Spinal cord (tissue), 10 donors: ENCODE results near the gene RCOR3. TPM values are rescaled to one million over a fixed set of nuclear protein-coding genes. Genes with fewer than 3 reads are reported as not detected.
"Not testable (repeated sequence)": the region's sequence is repeated elsewhere in the genome, so short reads cannot be mapped to it uniquely, and the experiment has no call there.

Source experiments
- DNase-seq, 6 donors: peaks; one replicate each; pipeline versions ENCODE4 v3.0.0 to v3.0.0-alpha.2; 2013 to 2015; ENCODE audit warnings: low spot score in 6 of 6, low read depth in 4 of 6
- H3K27ac ChIP-seq: one replicate; pipeline ENCODE4 v1.5.1; 2013; ENCODE audit warnings: low read depth, low read length, control low read depth
- H3K27me3 ChIP-seq: one replicate; pipeline ENCODE4 v1.6.1; 2013; ENCODE audit warnings: low read length; ENCODE audit not compliant: control insufficient read depth, insufficient read depth
- H3K36me3 ChIP-seq: one replicate; pipeline ENCODE4 v1.6.1; 2013; ENCODE audit warnings: low read length; ENCODE audit not compliant: control insufficient read depth, insufficient read depth
- H3K4me1 ChIP-seq: one replicate; pipeline ENCODE4 v1.6.1; 2013; ENCODE audit warnings: low read length; ENCODE audit not compliant: control insufficient read depth, insufficient read depth
- H3K4me3 ChIP-seq: one replicate; pipeline ENCODE4 v1.5.1; 2013; ENCODE audit warnings: low read depth, low read length, control low read depth
- H3K9me3 ChIP-seq: one replicate; pipeline ENCODE4 v1.6.1; 2013; ENCODE audit warnings: low read length; ENCODE audit not compliant: control insufficient read depth, insufficient read depth
- WGBS: methylation state at CpG from one replicate; pipeline ENCODE4 v1.1.5; 2013; ENCODE audit warnings: missing lambda C conversion rate; ENCODE audit not compliant: insufficient coverage; 5-methylcytosine and 5-hydroxymethylcytosine counted together
- polyA plus RNA-seq, 2 donors: library from polyadenylated mRNA; unstranded; fragments of 120-200 nt; gene quantifications; one replicate each; pipeline ENCODE4 v1.2.1, GENCODE V29; 2013; ENCODE audit not compliant: insufficient read length in 2 of 2
- total RNA-seq, 2 donors: library from RNA; depleted of rRNA in 1 of 2; stranded (reverse); fragments of 120-200 nt in 1 of 2; fragments of >200 nt in 1 of 2; gene quantifications; one replicate each; pipeline versions ENCODE4 v1.2.3 to v1.2.4, GENCODE V29; 2013 to 2014
- donor health status: healthy.

The RCOR3 gene
- total and polyA plus RNA-seq, 4 donors, result 54.1 to 77.2 (median 66.1) TPM

- no peak overlapping the region for H3K4me3 ChIP-seq
- 96% methylated on average over 7 of the region's 7 CpGs for WGBS
- no peaks in the 10 kb centered on the region for H3K9me3 ChIP-seq
These were observed 29.8 kb upstream of the RCOR3 start for GRCh38 chr1:211229365-211229759.

GRCh38 chr1:211231873-211232272 is 27.3 kb upstream of the RCOR3 start:
- Histone ChIP-seq H3K4me1 (no peaks in the 10 kb centered on the region), H3K27ac (no peak overlapping the region), H3K4me3 (no peak overlapping the region), H3K36me3 (no peaks in the 10 kb centered on the region), H3K9me3 (no peaks in the 10 kb centered on the region), H3K27me3 (no peaks in the 10 kb centered on the region)
- DNase-seq, result no peak
- WGBS, result no CpG with 5 or more reads among the region's 1 CpG

More at GRCh38 chr1:211229365-211229759, 29.8 kb upstream of the RCOR3 start:
- no peaks in the 10 kb centered on the region for H3K4me1 ChIP-seq
- H3K36me3 ChIP-seq, result no peaks in the 10 kb centered on the region
- H3K27ac ChIP-seq, result no peak overlapping the region
- DNase-seq, result no peak
- no peaks in the 10 kb centered on the region for H3K27me3 ChIP-seq

GRCh38 chr1:211236633-211237320 is 22.4 kb upstream of the RCOR3 start:
- Histone ChIP-seq H3K27ac (no peak overlapping the region), H3K4me3 (no peak overlapping the region), H3K4me1 (no peaks in the 10 kb centered on the region), H3K36me3 (no peaks in the 10 kb centered on the region), H3K9me3 (no peaks in the 10 kb centered on the region), H3K27me3 (no peaks in the 10 kb centered on the region)
- 87% methylated on average over 3 of the region's 6 CpGs for WGBS
- no peak for DNase-seq

GRCh38 chr1:211237579-211237978 is 21.6 kb upstream of the RCOR3 start:
- Histone ChIP-seq H3K4me3 (no peak overlapping the region), H3K36me3 (no peaks in the 10 kb centered on the region), H3K9me3 (no peaks in the 10 kb centered on the region), H3K4me1 (no peaks in the 10 kb centered on the region), H3K27me3 (no peaks in the 10 kb centered on the region), H3K27ac (no peak overlapping the region)
- 97% methylated on average over 5 of the region's 9 CpGs for WGBS
- no peak for DNase-seq

GRCh38 chr1:211240567-211240966 is 18.6 kb upstream of the RCOR3 start:
- H3K27ac ChIP-seq, H3K4me3 ChIP-seq, H3K9me3 ChIP-seq, DNase-seq, H3K36me3 ChIP-seq, H3K4me1 ChIP-seq, H3K27me3 ChIP-seq: not testable (repeated sequence)
- 100% methylated on average over 7 of the region's 8 CpGs for WGBS

GRCh38 chr1:211241071-211241470 is 18.1 kb upstream of the RCOR3 start:
- H3K4me1 ChIP-seq, result no peaks in the 10 kb centered on the region
- no peak for DNase-seq
- no CpG with 5 or more reads among the region's 1 CpG for WGBS
- H3K4me3 ChIP-seq, result no peak overlapping the region
- no peaks in the 10 kb centered on the region for H3K36me3 ChIP-seq
- H3K9me3 ChIP-seq, result no peaks in the 10 kb centered on the region
- H3K27ac ChIP-seq, result no peak overlapping the region
- H3K27me3 ChIP-seq, result no peaks in the 10 kb centered on the region

- not testable (repeated sequence) for H3K9me3 ChIP-seq, H3K4me3 ChIP-seq, H3K4me1 ChIP-seq, H3K27me3 ChIP-seq, H3K27ac ChIP-seq, DNase-seq, H3K36me3 ChIP-seq
- WGBS, result no CpG with 5 or more reads among the region's 5 CpGs
These were observed 15.5 kb upstream of the RCOR3 start for GRCh38 chr1:211243639-211244038.

GRCh38 chr1:211246583-211246982 is 12.6 kb upstream of the RCOR3 start:
- WGBS, result 58% methylated on average over 3 of the region's 4 CpGs
- H3K36me3 ChIP-seq, H3K9me3 ChIP-seq, DNase-seq, H3K27ac ChIP-seq, H3K4me3 ChIP-seq, H3K4me1 ChIP-seq, H3K27me3 ChIP-seq: not testable (repeated sequence)

GRCh38 chr1:211247921-211248320 is 11.2 kb upstream of the RCOR3 start:
- no peak overlapping the region for H3K4me3 ChIP-seq
- no peak for DNase-seq
- H3K9me3 ChIP-seq, result no peaks in the 10 kb centered on the region
- no peaks in the 10 kb centered on the region for H3K4me1 ChIP-seq
- H3K27me3 ChIP-seq, result no peaks in the 10 kb centered on the region
- H3K27ac ChIP-seq, result no peak overlapping the region
- WGBS, result 0% methylated on average over 1 of the region's 1 CpG
- no peaks in the 10 kb centered on the region for H3K36me3 ChIP-seq

- H3K27ac ChIP-seq, H3K4me3 ChIP-seq, H3K9me3 ChIP-seq, DNase-seq, H3K36me3 ChIP-seq, H3K4me1 ChIP-seq, H3K27me3 ChIP-seq: not testable (repeated sequence)
- WGBS, result 100% methylated on average over 1 of the region's 3 CpGs
These were observed 9.6 kb upstream of the RCOR3 start for GRCh38 chr1:211249611-211250010.
